HEK293T (cell line): ENCODE measurements around the gene TRPC1.

ENCODE experiments used
- PKNOX1 ChIP-seq: fragments of 450-650 bp; IDR thresholded peaks from 2 replicates; pipeline ENCODE4 v1.6.1; 2016
- ZNF384 ChIP-seq: fragments of 450-650 bp; IDR thresholded peaks from 2 replicates; pipeline ENCODE4 v1.6.1; 2016

- TF ChIP-seq PKNOX1 (no peak), ZNF384 (no peak)
Observed at GRCh38 chr3:142808103-142808917, 84.5 kb downstream of the TRPC1 start.
